Left lung (tissue), 10 donors: ENCODE measurements around the gene SPATA2. TPM values are rescaled to one million over a fixed set of nuclear protein-coding genes. Genes with fewer than 3 reads are reported as not detected.

Experiments used
- ATAC-seq: fragments of 200-7000 bp; cut with Tn5 transposase; one replicate; pipeline ENCODE4 v1.9.1; 2020; ENCODE audit warnings: moderate library complexity
- DNase-seq, 4 donors: peaks; one replicate each; pipeline ENCODE4 v3.0.0-alpha.2; 2013 to 2020
- H3K27ac ChIP-seq, 2 donors: fragments of 200-600 bp; sonication (generic) in 1 of 2; one replicate each; pipeline versions ENCODE4 v1.5.0 to v1.8.0; 2020 to 2021
- H3K27me3 ChIP-seq, 2 donors: fragments of 200-600 bp; sonication (generic) in 1 of 2; one replicate each; pipeline versions ENCODE4 v1.5.0 to v1.8.0; 2020 to 2021
- H3K36me3 ChIP-seq, 2 donors: fragments of 200-600 bp; sonication (generic) in 1 of 2; one replicate each; pipeline versions ENCODE4 v1.5.0 to v1.8.0; 2020 to 2021
- H3K4me1 ChIP-seq, 2 donors: fragments of 200-600 bp; one replicate each; pipeline ENCODE4 v1.8.0; 2021
- H3K4me3 ChIP-seq, 2 donors: fragments of 200-600 bp; sonication (generic) in 1 of 2; one replicate each; pipeline versions ENCODE4 v1.5.0 to v1.8.0; 2020 to 2021; ENCODE audit warnings: mild to moderate bottlenecking in 1 of 2
- H3K9me3 ChIP-seq, 2 donors: fragments of 200-600 bp; sonication (generic) in 1 of 2; one replicate each; pipeline versions ENCODE4 v1.5.0 to v1.8.0; 2020 to 2021
- intact Hi-C, 2 donors: fragments of 100-400 bp; cut with DNase I; formaldehyde crosslinking; loops; one replicate each; pipeline versions ENCODE4 v1.11.2 to v1.14.2; 2022
- polyA plus RNA-seq, 6 donors: library from polyadenylated mRNA; unstranded; fragments of 120-200 nt; gene quantifications; one replicate each; pipeline ENCODE4 v1.2.1, GENCODE V29; 2013; ENCODE audit not compliant: insufficient read length in 6 of 6
- total RNA-seq, 2 donors: library from RNA; stranded (reverse); fragmentation: NEBNext Ultra II Directional; extraction: Animal tissue kit (Norgen Biotek cat#: 25700); gene quantifications; one replicate each; pipeline ENCODE4 v1.2.1, GENCODE V29; 2021
- TF ChIP-seq, protein P1 (sequence below), 2 donors: fragments of 200-600 bp; sonication (generic) in 1 of 2; IDR thresholded peaks; one replicate each; pipeline versions ENCODE4 v1.5.0 to v1.8.0; 2021; ENCODE audit warnings: antibody characterized with exemption in 2 of 2
- donor health status: DM: no; HTN: yes; CAD: no.
- donor health status: DM: no; HTN: no; CAD: no.

The SPATA2 gene
- total and polyA plus RNA-seq, 8 donors, result 6.9 to 10.1 (median 7.6) TPM

DNA sequence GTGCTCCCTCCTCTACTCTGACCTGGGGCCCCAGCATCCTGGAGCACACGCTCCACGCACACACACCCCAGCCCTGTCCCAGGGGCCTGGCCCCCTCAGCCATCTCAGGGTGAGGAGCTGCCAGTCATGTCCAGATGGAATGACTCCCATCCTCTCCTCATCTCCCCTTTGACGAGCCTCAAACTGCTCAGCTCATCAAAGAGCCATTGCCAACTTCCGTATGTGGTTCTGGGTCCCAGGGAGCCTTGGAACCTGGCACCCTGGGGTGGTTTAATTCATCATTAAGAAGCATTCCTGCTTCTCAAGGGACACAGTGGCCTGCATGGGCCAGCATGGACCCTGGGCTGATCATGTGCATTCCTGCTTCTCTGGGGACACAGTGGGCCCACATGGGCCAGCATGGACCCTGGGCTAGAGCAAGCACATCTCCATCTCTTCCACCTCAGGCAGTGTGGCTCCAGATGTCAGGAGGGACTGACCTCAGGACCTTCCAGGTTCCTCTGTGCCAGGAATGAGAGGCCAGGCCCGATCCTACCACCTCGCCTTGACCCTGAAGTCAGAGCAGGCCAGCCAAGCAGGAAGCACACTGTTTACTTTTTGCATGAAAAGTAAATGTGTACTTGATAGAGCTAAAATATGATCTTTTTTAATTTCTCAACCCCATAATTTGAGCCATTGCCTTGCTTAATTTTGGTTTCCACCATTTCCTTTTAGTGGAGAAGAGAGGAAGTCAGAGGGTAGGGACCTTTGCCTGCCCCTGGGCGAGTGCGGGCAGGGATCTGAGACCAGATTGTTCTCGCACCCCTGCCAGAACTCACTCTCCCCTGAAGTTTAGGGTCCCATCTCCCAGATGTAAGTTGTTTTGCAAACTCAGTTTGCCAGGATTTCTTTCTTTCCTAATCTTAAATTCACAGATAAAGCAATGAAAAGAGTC, 26.1 kb downstream of the SPATA2 start:
- Histone ChIP-seq H3K4me1 (peaks cover 26 to 76% of the 10 kb centered on the region in 2 donors), H3K27me3 (no peaks in the 10 kb centered on the region), H3K27ac (peak overlapping the region in 1 of 2 donors; percentile 59), H3K4me3 (no peak overlapping the region), H3K36me3 (peaks cover 0 to 56% of the 10 kb centered on the region in 2 donors), H3K9me3 (no peaks in the 10 kb centered on the region)
- ATAC-seq (peak; percentile 8), DNase-seq (peak in 1 of 4 donors; percentile 24)
- intact Hi-C loops, result no loop called here
- TF ChIP-seq, protein P1, sequence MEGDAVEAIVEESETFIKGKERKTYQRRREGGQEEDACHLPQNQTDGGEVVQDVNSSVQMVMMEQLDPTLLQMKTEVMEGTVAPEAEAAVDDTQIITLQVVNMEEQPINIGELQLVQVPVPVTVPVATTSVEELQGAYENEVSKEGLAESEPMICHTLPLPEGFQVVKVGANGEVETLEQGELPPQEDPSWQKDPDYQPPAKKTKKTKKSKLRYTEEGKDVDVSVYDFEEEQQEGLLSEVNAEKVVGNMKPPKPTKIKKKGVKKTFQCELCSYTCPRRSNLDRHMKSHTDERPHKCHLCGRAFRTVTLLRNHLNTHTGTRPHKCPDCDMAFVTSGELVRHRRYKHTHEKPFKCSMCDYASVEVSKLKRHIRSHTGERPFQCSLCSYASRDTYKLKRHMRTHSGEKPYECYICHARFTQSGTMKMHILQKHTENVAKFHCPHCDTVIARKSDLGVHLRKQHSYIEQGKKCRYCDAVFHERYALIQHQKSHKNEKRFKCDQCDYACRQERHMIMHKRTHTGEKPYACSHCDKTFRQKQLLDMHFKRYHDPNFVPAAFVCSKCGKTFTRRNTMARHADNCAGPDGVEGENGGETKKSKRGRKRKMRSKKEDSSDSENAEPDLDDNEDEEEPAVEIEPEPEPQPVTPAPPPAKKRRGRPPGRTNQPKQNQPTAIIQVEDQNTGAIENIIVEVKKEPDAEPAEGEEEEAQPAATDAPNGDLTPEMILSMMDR (IDR thresholded peaks at IDR 0.05), result no peak

DNA sequence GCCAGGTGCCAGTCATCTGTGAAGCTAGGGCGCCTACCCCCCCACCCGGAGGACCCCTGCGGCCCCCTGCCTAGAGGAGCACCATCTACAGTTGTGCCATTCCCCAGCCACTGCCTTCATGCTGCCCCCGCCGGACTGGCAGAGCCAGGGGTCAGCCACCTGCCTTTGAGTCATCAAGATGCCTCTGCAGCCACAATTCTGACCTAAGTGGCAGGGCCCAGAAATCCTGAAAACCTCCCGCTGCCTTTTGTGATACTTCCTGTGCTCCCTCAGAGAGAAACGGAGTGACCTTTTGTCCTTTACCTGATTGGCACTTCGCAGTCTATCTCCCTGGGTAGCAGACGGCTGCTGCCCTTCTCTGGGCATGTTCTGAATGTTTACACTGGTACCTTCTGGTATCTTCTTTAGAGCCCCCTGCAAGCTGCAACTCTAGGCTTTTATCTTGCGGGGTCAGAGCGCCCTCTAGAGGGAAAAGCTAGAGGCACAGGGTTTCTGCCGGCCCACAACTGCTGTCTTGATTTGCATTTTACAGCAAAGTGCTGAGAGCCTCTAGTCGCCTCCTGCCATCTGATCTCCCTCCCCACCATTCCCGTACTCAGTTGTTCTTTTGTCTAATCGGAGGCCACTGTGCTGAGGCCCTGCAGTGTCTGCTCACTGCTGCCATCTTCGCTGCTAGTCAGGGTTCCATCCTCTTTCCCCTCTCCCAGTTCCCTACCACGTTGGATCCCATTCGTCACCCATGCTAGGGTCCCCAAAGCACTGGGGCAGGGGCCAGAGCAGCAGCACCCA, 26.9 kb downstream of the SPATA2 start:
- peak; percentile 47 for ATAC-seq
- peaks cover 0 to 63% of the 10 kb centered on the region in 2 donors for H3K36me3 ChIP-seq

DNA sequence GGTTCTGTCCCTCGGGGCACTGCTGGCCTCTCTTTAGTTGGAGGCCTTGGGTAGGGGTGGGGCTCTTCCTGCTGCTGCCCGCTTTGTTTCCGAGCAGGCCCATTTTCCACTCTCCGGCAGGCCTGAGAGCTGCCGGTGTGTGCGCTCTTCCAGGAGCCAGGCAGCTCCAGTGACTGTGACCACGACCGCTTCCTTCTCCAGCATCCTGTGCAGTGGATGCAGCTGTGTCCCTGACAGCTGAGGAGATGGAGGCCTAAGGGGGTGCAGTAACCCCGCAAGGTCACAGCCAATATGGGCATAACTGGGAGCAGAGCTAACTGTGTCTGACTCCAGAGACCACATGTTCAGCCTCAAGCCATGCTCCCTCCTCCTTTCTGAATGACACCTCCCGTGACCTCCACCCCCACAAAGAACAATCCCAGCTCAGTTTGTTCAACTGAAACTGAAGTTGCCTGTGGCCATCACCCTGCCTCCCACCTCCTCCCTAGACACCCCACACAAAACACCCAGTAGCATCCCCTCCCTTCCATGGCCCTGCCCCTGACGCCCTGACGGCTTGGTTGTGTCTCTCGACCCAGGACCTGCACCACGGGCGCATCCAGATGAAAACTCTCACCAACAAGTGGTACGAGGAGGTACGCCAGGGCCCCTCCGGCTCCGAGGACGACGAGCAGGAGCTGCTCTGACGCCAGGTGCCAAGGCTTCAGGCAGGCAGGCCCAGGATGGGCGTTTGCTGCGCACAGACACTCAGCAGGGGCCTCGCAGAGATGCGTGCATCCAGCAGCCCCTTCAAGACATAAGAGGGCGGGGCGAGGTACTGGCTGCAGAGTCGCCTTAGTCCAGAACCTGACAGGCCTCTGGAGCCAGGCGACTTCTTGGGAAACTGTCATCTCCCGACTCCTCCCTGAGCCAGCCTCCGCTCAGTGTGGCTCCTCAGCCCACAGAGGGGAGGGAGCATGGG, 27.8 kb downstream of the SPATA2 start:
- ATAC-seq, result no peak
- intact Hi-C loops, result no loop called here
- peaks cover 0 to 72% of the 10 kb centered on the region in 2 donors for H3K36me3 ChIP-seq

More for the DNA sequence above, 26.9 kb downstream of the SPATA2 start:
- intact Hi-C loops, result no loop called here
- Histone ChIP-seq H3K4me3 (no peak overlapping the region), H3K27ac (peak overlapping the region in 1 of 2 donors; percentile 59), H3K27me3 (no peaks in the 10 kb centered on the region), H3K9me3 (no peaks in the 10 kb centered on the region), H3K4me1 (peaks cover 24 to 69% of the 10 kb centered on the region in 2 donors)
- TF ChIP-seq, protein P1 (IDR thresholded peaks at IDR 0.05), result peak; percentile 62 to 70
- peak in 2 of 4 donors; percentile 60 to 76 for DNase-seq

DNA sequence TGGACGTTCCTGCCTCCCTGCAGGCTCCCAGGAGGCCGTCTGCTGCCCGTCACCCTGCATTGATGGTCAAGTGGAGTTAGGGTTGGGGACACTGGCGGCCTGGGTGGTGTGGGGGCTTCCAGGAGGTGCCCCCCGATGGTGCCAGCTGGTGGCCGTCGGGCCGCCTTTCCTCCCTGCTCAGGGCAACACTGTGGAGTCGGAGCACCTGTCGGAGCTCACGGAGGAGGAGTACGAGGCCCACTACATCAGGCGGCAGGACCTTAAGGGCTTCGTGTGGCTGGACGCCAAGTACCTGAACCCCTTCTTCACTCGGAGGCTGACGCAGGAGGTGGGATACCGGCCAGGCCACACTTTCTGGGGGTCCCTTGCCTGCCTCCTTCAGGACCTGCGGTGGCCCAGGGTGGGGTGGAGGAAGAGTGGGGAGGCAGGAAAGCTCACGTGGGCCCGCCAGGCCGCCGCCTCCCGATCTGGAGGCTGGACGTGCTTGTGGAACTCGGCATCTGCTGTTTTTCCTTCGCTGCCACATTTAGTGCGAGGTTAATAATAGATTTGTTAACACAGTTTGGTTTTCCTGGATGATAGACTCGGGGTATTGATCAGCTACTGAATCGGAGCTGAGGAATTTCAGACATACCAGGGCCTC, 28.6 kb downstream of the SPATA2 start:
- no peaks in the 10 kb centered on the region for H3K9me3 ChIP-seq
- H3K27ac ChIP-seq, result peak overlapping the region; percentile 33 to 55
- peaks cover 17 to 52% of the 10 kb centered on the region in 2 donors for H3K4me1 ChIP-seq
- no peak for DNase-seq
- no peak overlapping the region for H3K4me3 ChIP-seq
- H3K27me3 ChIP-seq, result no peaks in the 10 kb centered on the region
- ATAC-seq, result no peak
- intact Hi-C loops, result no loop called here
- peaks cover 0 to 80% of the 10 kb centered on the region in 2 donors for H3K36me3 ChIP-seq
- TF ChIP-seq, protein P1 (IDR thresholded peaks at IDR 0.05), result no peak

More for the DNA sequence above, 27.8 kb downstream of the SPATA2 start:
- DNase-seq, result no peak
- H3K27me3 ChIP-seq, result no peaks in the 10 kb centered on the region
- H3K9me3 ChIP-seq, result no peaks in the 10 kb centered on the region
- TF ChIP-seq, protein P1 (IDR thresholded peaks at IDR 0.05), result no peak
- peaks cover 17 to 60% of the 10 kb centered on the region in 2 donors for H3K4me1 ChIP-seq
- H3K27ac ChIP-seq, result peak overlapping the region; percentile 33 to 59
- H3K4me3 ChIP-seq, result no peak overlapping the region
